ENCODE measurements around the gene GRIP1.

Gene GRIP1

DNA sequence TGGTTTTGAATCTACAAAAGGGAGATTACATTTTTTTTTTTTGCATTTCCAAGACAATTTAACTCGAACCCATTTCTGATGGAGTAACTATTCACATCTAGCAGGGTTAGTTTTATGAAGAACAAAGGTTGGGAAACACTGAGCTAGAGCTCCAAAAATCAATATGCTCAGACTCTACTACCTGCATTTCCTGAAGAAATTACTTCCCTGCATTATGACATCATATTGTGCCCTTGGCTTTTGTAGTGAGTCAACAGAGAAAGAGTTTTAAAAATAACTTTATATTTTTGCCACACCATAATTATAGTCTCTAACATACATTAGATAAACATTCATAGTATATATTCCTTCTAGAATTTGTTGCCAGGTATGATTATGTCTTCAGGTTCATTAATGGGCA, 14.8 kb downstream of the GRIP1 start:
- no peaks in the 10 kb centered on the region for H3K9me3 ChIP-seq (ENCODE audit: insufficient read depth, low read length)
- no peaks in the 10 kb centered on the region for H3K9me2 ChIP-seq (replicated peaks; ENCODE audit: insufficient read depth, low read length)
- H3K36me3 ChIP-seq (ENCODE audit: low read length): no peaks in the 10 kb centered on the region
- H3K27me3 ChIP-seq (ENCODE audit: low read length): no peaks in the 10 kb centered on the region
- no peak overlapping the region for H2AFZ ChIP-seq (ENCODE audit: low read depth, low read length, severe bottlenecking)
- no peak overlapping the region for H3K4me2 ChIP-seq (ENCODE audit: low read depth, low read length, poor library complexity, severe bottlenecking)
- H3K79me2 ChIP-seq (ENCODE audit: insufficient read depth, low read length): no peaks in the 10 kb centered on the region
- H3F3A ChIP-seq (ENCODE audit: insufficient read depth): no peaks in the 10 kb centered on the region
- H4K20me1 ChIP-seq (ENCODE audit: low read depth, low read length): no peaks in the 10 kb centered on the region
- no peak for TF ChIP-seq EZH2phosphoT487 (conservative IDR thresholded peaks at IDR 0.05; ENCODE audit: low read length)
- TF ChIP-seq, protein P1, sequence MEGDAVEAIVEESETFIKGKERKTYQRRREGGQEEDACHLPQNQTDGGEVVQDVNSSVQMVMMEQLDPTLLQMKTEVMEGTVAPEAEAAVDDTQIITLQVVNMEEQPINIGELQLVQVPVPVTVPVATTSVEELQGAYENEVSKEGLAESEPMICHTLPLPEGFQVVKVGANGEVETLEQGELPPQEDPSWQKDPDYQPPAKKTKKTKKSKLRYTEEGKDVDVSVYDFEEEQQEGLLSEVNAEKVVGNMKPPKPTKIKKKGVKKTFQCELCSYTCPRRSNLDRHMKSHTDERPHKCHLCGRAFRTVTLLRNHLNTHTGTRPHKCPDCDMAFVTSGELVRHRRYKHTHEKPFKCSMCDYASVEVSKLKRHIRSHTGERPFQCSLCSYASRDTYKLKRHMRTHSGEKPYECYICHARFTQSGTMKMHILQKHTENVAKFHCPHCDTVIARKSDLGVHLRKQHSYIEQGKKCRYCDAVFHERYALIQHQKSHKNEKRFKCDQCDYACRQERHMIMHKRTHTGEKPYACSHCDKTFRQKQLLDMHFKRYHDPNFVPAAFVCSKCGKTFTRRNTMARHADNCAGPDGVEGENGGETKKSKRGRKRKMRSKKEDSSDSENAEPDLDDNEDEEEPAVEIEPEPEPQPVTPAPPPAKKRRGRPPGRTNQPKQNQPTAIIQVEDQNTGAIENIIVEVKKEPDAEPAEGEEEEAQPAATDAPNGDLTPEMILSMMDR (IDR thresholded peaks at IDR 0.05; ENCODE audit: insufficient read depth, low read length, poor library complexity, severe bottlenecking): no peak
- no peak overlapping the region for H3K27ac ChIP-seq (ENCODE audit: low read depth, low read length)
- no peak overlapping the region for H3K9ac ChIP-seq (ENCODE audit: low read length)
- H3K4me3 ChIP-seq (ENCODE audit: insufficient read depth, low read length, poor library complexity, severe bottlenecking): no peak overlapping the region

DNA sequence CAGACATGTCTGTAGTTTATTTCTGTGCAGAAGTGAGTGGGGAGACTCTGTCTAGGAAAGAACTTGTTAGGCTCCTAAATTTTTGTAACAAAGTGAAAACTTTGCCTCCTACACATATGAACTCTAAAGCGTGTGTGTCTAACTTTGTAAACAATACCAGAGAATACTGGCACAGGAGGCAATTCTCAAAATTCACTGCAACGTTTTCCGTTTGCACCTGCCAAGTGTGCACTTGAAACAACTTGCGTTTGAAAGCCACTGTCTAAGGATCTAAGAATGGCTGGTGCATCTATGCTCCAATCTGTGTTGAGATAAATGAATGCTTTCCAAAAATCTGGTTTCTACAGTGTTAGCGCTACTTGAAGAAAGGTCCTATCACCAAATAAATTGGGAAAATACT, 15.3 kb downstream of the GRIP1 start:
- TF ChIP-seq, protein P1 (IDR thresholded peaks at IDR 0.05; ENCODE audit: insufficient read depth, low read length, poor library complexity, severe bottlenecking): no peak
- TF ChIP-seq EZH2phosphoT487 (conservative IDR thresholded peaks at IDR 0.05; ENCODE audit: low read length): no peak
- Histone ChIP-seq H3K27me3 (ENCODE audit: low read length) (no peaks in the 10 kb centered on the region), H3K4me2 (ENCODE audit: low read depth, low read length, poor library complexity, severe bottlenecking) (no peak overlapping the region), H3K27ac (ENCODE audit: low read depth, low read length) (no peak overlapping the region), H3K9ac (ENCODE audit: low read length) (no peak overlapping the region), H3K9me2 (replicated peaks; ENCODE audit: insufficient read depth, low read length) (no peaks in the 10 kb centered on the region), H3K79me2 (ENCODE audit: insufficient read depth, low read length) (no peaks in the 10 kb centered on the region), H3K9me3 (ENCODE audit: insufficient read depth, low read length) (no peaks in the 10 kb centered on the region), H3F3A (ENCODE audit: insufficient read depth) (no peaks in the 10 kb centered on the region), H4K20me1 (ENCODE audit: low read depth, low read length) (no peaks in the 10 kb centered on the region), H3K36me3 (ENCODE audit: low read length) (no peaks in the 10 kb centered on the region), H2AFZ (ENCODE audit: low read depth, low read length, severe bottlenecking) (no peak overlapping the region), H3K4me3 (ENCODE audit: insufficient read depth, low read length, poor library complexity, severe bottlenecking) (no peak overlapping the region)

DNA sequence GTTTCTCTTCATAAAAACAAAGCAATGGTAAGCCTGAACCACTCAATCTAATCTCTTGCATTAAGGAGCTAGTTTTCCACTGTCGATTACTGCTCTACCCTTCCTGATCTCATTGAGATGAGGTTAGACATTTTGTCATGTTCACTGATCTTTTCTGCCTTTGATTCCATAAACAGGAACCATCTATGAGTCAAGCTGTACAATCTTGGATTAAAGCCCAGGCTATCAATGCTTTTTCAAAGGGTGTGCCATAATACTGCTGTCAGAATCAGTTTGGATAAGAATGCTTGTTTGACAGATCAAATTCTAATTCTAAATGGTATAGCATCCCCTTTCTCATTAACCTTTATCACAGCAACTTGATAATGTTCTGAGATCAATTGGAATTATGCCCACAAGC, 16.1 kb downstream of the GRIP1 start:
- no peak overlapping the region for H3K9ac ChIP-seq (ENCODE audit: low read length)
- no peaks in the 10 kb centered on the region for H3K9me3 ChIP-seq (ENCODE audit: insufficient read depth, low read length)
- no peaks in the 10 kb centered on the region for H4K20me1 ChIP-seq (ENCODE audit: low read depth, low read length)
- H3K79me2 ChIP-seq (ENCODE audit: insufficient read depth, low read length): no peaks in the 10 kb centered on the region
- H3K27ac ChIP-seq (ENCODE audit: low read depth, low read length): no peak overlapping the region
- TF ChIP-seq, protein P1 (IDR thresholded peaks at IDR 0.05; ENCODE audit: insufficient read depth, low read length, poor library complexity, severe bottlenecking): no peak
- no peak for TF ChIP-seq EZH2phosphoT487 (conservative IDR thresholded peaks at IDR 0.05; ENCODE audit: low read length)
- H3F3A ChIP-seq (ENCODE audit: insufficient read depth): no peaks in the 10 kb centered on the region
- no peaks in the 10 kb centered on the region for H3K9me2 ChIP-seq (replicated peaks; ENCODE audit: insufficient read depth, low read length)
- H3K4me3 ChIP-seq (ENCODE audit: insufficient read depth, low read length, poor library complexity, severe bottlenecking): no peak overlapping the region
- H2AFZ ChIP-seq (ENCODE audit: low read depth, low read length, severe bottlenecking): no peak overlapping the region
- H3K27me3 ChIP-seq (ENCODE audit: low read length): no peaks in the 10 kb centered on the region
- H3K36me3 ChIP-seq (ENCODE audit: low read length): no peaks in the 10 kb centered on the region
- no peak overlapping the region for H3K4me2 ChIP-seq (ENCODE audit: low read depth, low read length, poor library complexity, severe bottlenecking)

All from SU-DHL-6 (cell line).